ENCODE measurements around the gene WEE1.
A peak's percentile ranks its signal among the peaks of the same experiment; 100 is the strongest.

WEE1 gene

GRCh38 chr11:9571763-9572115, 1.7 kb upstream of the WEE1 start:
- Histone ChIP-seq H3K36me3 (replicated peaks) (no peaks in the 10 kb centered on the region), H3K4me3 (ENCODE audit: low read depth, low read length) (no peak overlapping the region), H3K27me3 (replicated peaks) (no peaks in the 10 kb centered on the region), H3K27ac (no peak overlapping the region)
- in situ Hi-C loops (cut with HindIII; ENCODE audit: low pct_ligation_motif_present, low sequenced_read_pairs) = no loop called here
- TF ChIP-seq CTCF (IDR thresholded peaks at IDR 0.05; ENCODE audit: low read depth, low read length, missing control alignments) = no peak
- no peak for DNase-seq

- Histone ChIP-seq H3K36me3 (replicated peaks) (peaks cover 2% of the 10 kb centered on the region), H3K4me3 (ENCODE audit: low read depth, low read length) (peak overlapping the region; percentile 88), H3K27me3 (replicated peaks) (no peaks in the 10 kb centered on the region), H3K27ac (peak overlapping the region; percentile 98)
- no peak for TF ChIP-seq CTCF (IDR thresholded peaks at IDR 0.05; ENCODE audit: low read depth, low read length, missing control alignments)
- in situ Hi-C loops (cut with HindIII; ENCODE audit: low pct_ligation_motif_present, low sequenced_read_pairs) = no loop called here
- no peak for DNase-seq
These were observed 528 bp downstream of the WEE1 start for GRCh38 chr11:9573775-9574621.

GRCh38 chr11:9574622-9575259, 1.3 kb downstream of the WEE1 start:
- in situ Hi-C loops (cut with HindIII; ENCODE audit: low pct_ligation_motif_present, low sequenced_read_pairs) = no loop called here
- TF ChIP-seq CTCF (IDR thresholded peaks at IDR 0.05; ENCODE audit: low read depth, low read length, missing control alignments) = no peak
- Histone ChIP-seq H3K27me3 (replicated peaks) (no peaks in the 10 kb centered on the region), H3K4me3 (ENCODE audit: low read depth, low read length) (peak overlapping the region; percentile 88), H3K36me3 (replicated peaks) (peaks cover 7% of the 10 kb centered on the region), H3K27ac (peak overlapping the region; percentile 98)
- peak; percentile 22 for DNase-seq

GRCh38 chr11:9575260-9576240, 2.1 kb downstream of the WEE1 start:
- DNase-seq = peak; percentile 83
- in situ Hi-C loops (cut with HindIII; ENCODE audit: low pct_ligation_motif_present, low sequenced_read_pairs) = no loop called here
- H3K36me3 ChIP-seq (replicated peaks) = peaks cover 11% of the 10 kb centered on the region
- TF ChIP-seq CTCF (IDR thresholded peaks at IDR 0.05; ENCODE audit: low read depth, low read length, missing control alignments) = no peak
- H3K27ac ChIP-seq = peak overlapping the region; percentile 98
- no peaks in the 10 kb centered on the region for H3K27me3 ChIP-seq (replicated peaks)
- peak overlapping the region; percentile 88 for H3K4me3 ChIP-seq (ENCODE audit: low read depth, low read length)

GRCh38 chr11:9576701-9577381, 3.4 kb downstream of the WEE1 start:
- in situ Hi-C loops (cut with HindIII; ENCODE audit: low pct_ligation_motif_present, low sequenced_read_pairs) = no loop called here
- TF ChIP-seq CTCF (IDR thresholded peaks at IDR 0.05; ENCODE audit: low read depth, low read length, missing control alignments) = no peak
- peak; percentile 52 for DNase-seq
- Histone ChIP-seq H3K36me3 (replicated peaks) (peaks cover 21% of the 10 kb centered on the region), H3K27me3 (replicated peaks) (no peaks in the 10 kb centered on the region), H3K27ac (peak overlapping the region; percentile 98), H3K4me3 (ENCODE audit: low read depth, low read length) (peak overlapping the region; percentile 88)
